HG03469 (cell line): Measurements from ENCODE around the gene ACTR3.
A peak's percentile ranks its signal among the peaks of the same experiment; 100 is the strongest.

Experiments
- ATAC-seq: cut with Tn5 transposase; IDR thresholded peaks from one replicate; pipeline ENCODE4 v1.9.1; 2021; ENCODE audit warnings: mild to moderate bottlenecking, moderate library complexity, moderate number of reproducible peaks; ENCODE audit not compliant: unreplicated experiment

Gene ACTR3

DNA sequence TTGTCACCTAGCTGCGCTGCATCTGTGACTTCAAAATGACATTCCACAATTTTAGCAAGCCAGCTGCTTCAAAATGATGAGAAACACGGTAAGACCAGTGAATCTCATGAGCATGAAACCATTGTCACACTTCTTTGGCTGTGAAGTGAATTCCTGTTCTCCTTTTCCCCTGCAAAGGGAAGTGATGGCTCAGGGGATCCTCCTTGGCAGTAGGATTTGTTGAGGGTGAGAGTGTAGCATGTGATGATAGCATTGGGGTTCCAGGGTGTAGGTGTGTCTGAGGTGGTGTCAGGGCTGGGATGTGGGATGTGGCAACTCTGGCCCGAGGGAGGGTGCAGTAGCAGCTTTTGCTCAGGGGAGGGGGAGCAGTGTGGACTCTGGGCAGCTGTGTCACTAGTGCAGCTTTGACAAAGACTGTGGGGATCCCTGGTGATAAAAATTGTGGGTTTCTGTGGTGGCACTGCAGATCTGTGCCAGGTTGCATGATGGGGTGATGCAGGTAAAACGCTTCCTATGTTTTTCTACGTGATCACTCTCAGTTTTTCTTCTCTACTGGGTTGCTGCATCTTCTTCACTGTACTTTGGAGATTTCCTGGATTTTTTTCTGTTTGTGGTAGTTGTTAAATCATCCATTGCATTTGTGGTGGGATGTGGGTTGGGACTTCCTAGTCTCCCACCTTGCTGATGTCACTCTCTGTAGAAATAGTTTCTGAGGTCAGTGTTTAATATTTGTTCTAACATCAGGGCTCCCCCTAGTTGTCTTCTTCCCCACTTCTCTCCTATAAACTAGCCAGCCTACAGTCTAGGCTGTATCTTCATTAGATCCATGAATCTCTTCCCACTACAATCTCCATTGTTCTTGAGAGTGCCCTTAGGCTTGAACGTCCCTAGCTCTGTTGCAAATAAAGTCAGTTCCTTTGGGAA lies 107.0 kb downstream of the ACTR3 start:
- ATAC-seq, result no peak

DNA sequence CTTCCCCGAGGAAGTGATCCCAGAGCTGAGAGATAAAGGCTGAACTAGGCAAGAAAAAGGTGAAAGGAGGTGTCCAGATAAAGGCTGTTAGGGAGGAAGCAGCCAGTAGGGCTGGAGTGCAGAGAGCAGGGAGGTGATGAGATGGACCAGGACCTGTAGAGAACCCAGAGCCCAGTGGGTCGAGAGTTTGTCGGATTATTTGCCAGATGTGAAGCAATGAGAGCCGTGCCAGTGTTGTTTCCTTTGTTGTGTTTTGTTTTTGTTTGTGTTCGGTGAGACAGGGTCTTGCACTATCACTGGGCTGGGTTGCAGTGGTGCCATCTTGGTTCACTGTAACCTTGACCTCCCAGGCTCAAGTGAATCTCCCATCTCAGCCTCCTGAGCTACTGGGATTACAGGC lies 111.3 kb downstream of the ACTR3 start:
- ATAC-seq, result no peak

DNA sequence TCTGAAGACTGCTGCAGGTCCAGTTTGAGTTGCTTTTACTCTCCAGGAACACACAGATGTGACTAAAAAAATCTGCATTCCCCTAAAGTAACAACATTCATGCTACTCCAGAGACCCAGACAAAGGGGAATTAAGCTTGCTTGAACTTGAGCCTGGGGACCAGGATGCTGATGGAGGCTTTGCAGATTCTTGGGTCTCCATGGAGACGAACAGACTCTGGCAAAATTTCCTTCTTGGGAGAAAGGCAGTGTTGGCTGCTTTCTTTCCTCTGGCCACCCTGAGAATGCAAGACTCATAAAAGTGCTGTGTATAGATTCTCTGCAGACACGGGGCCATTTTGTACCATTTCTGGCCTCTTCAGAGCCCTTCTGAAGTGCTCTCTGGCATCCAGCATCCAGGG lies 112.0 kb downstream of the ACTR3 start:
- ATAC-seq, result no peak

DNA sequence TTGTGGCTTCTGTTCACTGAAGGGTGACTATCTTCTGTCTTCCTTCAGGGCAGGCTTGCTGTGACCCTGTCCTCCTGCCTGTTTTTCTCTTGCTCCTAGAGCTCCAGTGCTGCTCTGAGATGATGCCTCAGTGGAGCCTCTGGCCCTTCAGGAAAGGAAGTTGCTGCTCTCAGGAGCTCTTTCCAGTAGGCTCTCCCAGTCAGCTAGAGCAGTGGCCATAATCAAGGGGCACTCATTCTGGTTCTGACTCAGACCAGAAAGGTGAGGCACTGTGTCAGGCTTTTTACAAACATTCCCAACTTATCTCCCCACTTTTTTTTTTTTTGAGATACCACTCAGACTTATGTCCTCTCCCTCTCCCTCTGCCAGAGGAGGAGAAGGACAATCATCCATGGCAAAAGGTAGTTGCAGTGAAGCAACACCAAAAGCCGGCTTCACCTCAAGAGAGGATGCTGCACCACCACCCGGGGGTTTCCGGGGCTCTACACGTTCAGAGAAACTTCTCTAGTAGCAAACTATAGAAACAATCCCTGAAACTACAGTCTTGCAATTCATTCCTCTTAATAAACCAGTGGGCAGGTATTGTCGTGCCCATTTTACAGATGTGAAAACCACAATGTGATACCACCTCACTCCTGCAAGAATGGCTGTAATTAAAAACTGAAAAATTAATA lies 115.4 kb downstream of the ACTR3 start:
- ATAC-seq, result peak; percentile 36

DNA sequence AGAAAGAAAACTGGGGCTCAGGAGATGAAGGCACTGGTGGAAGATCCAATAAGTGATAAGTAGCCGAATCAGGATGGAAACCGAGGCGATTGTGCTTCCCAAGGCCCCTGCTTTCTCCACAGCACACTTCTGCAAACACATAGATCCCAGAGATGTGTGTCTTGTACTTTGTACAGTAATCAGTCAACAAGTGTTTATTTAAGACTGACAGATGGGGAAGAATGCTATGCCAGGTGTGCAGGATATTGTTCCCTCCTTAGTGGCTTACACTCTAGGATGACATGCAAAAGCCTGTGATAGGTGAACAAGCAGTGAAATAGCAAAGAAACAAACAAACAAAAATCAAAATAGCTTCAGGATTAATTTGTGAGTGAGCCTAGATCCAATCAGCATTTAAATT lies 116.6 kb downstream of the ACTR3 start:
- no peak for ATAC-seq

DNA sequence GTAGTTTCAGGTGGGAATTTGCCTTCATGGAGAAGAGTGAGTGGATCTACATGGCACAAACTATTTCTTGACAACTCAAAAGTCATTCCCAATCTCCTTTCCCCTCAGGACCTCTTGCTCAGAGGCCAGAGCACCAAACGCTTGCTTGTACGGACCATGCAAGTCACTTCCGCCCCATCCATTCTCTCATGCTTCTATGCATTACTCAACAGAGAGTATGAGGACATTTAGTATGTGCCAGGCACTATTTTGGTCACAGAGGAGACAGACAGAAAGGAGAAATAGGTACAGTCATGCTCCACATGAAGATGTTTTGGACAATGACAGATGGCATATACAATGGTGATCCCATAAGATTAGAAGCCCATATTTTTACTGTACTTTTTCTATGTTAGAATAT lies 117.5 kb downstream of the ACTR3 start:
- no peak for ATAC-seq

DNA sequence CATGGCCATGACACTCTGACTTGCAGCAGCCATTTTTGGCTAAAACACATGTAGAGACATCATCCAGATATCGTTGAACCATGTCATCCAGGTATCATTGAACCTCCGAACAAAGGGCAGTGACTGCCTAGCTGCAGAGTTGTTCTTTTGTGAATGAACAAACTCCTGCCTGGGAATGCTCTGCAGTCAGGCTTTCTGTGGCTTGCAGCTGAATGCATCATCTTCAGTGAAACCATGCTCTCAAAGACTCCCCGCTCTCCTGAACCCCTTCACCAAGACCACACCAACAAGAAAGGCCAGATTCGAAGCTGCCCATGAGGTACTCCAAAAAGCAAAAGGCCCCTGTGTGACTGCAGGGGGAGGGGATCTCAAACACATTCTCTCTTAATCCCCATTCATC lies 118.8 kb downstream of the ACTR3 start:
- ATAC-seq, result no peak

DNA sequence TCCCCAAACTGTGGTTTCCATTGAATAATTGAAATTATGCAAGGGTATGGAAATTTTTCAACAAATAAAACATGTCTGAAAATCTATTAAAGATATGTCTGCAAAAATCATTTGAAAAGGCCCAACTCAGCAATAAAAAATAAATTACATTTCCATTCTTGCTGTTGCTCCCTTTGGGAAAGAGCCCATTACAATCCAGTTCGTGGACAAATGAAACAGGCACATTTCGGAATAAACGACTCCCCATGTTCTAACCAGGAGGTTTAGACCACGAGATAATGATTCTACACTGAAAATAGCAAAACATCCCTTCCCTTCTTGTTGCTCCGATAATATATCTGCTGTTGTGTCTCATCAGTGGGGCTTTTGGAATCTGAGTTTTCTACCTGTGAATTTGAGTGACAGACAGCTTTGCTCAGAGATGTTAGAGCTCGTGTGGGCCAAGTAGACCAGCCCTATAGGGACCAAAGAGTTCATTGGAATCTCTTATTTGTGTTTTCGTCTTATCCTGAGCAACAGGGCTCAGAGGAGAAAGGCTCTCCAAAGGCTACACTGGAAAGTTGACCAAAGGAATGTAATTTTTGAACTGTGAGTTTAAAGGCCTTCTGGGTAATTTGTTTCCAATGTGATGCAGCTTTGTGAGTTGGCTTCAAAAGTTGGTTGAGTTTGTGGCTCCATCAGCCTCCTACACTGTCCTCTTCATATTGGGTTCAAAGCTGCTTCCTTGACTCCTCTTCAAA lies 119.5 kb downstream of the ACTR3 start:
- ATAC-seq, result no peak

DNA sequence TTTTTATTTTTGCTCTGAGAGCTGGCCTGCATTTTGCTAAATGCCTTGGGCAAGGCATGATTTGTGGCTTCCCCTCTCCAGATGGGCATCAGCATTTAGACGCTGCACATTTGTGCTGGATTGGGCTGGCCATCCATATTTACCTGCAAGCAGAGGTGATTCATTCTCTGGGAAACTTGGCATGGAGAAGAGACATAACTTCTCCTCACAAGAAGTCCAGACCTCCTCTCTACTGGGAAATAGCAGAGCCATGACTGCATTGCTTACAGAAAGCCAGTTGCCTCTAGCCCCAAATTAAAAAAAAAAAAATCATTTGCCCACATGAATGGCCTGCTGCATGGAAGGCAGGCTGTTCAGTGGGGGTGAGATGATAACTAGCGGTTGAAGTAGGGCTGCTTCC lies 120.1 kb downstream of the ACTR3 start:
- no peak for ATAC-seq

DNA sequence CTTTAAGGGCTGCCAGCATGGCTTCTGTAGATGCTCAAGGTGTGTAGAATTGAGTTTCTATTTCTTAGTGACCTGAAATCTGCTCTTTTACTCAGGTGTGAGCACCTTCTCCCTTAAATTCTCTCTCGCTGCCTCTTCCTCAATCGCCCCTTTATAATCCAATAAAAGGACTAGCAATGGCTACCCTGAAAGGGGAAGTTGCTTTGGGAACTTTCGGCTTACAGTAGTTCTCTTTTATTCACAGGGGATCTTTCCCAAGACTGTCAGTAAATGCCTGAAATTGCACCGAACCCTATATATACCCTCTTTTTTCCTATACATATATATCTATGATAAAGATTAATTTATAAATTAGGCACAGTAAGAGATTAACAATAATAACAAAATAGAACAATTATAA lies 121.8 kb downstream of the ACTR3 start:
- ATAC-seq, result no peak
